Cardiac muscle cell (in vitro differentiated cells and primary cell): ENCODE measurements around the gene TAF10. TPM values are rescaled to one million over a fixed set of nuclear protein-coding genes. Genes with fewer than 3 reads are reported as not detected.

Source experiments
- DNase-seq, 2 donors: peaks; one replicate each; pipeline versions ENCODE4 v3.0.0 to v3.0.0-alpha.2; 2010 to 2017; ENCODE audit warnings: low read depth in 1 of 2, low spot score in 1 of 2
- H3K27ac ChIP-seq: fragments of 200-600 bp; sonication (generic); 2 replicates; pipeline ENCODE4 v1.5.1; 2016
- H3K27me3 ChIP-seq: fragments of 200-600 bp; sonication (generic); 2 replicates; pipeline ENCODE4 v1.6.0; 2016; ENCODE audit warnings: control low read depth
- H3K36me3 ChIP-seq: fragments of 200-600 bp; sonication (generic); 2 replicates; pipeline ENCODE4 v1.5.1; 2016; ENCODE audit warnings: control low read depth
- H3K4me1 ChIP-seq: fragments of 200-600 bp; sonication (generic); 2 replicates; pipeline ENCODE4 v1.8.1; 2017; ENCODE audit warnings: low read depth, mild to moderate bottlenecking, mixed run types
- H3K4me3 ChIP-seq: fragments of 200-600 bp; sonication (generic); 2 replicates; pipeline ENCODE4 v1.5.1; 2016; ENCODE audit warnings: mild to moderate bottlenecking
- H3K9me3 ChIP-seq: fragments of 200-600 bp; sonication (generic); 2 replicates; pipeline ENCODE4 v1.5.1; 2017; ENCODE audit warnings: low read depth, mild to moderate bottlenecking, control low read depth
- polyA plus RNA-seq: library from polyadenylated mRNA; unstranded; fragments of >200 nt; fragmentation: Nextera tagmentation; extraction: Ambion mirVana; gene quantifications from 2 replicates; pipeline ENCODE4 v1.2.1, GENCODE V29; 2016
- total RNA-seq: library from RNA; depleted of rRNA; stranded (reverse); fragments of >200 nt; gene quantifications from 2 replicates; pipeline ENCODE4 v1.2.3, GENCODE V29; 2016
- TF ChIP-seq, protein P1 (sequence below): IDR thresholded peaks from 2 replicates; pipeline ENCODE4 v1.5.1; 2012; ENCODE audit warnings: low read depth, mild to moderate bottlenecking, low read length

The TAF10 gene
- total and polyA plus RNA-seq, 2 experiments from 2014 or later = 72.6 to 316 TPM

DNA sequence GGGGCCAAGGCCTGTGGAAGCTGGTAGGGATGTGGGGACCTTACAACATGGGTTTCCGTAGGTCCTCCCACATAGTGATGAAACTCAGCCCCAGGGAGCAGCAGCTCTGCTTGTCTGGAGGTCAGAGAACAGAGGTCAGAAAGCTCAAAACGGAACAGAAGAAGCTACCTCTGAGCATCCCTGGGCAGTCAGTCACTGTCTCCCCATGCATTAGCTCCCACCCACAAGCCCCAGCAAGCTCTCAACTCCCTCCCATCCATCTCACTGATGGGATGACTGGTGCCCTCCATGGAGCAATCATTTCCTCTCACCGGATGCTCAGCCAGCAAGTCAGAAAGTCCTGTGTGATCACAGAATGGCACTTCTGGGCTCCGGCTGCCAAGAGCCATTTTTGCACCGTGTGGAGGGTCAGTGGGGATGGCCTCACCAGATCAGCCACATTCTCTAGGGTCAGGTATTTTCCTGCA, 5.3 kb upstream of the TAF10 start:
- H3K27ac ChIP-seq = no peak overlapping the region
- H3K9me3 ChIP-seq = no peaks in the 10 kb centered on the region
- H3K4me1 ChIP-seq = no peaks in the 10 kb centered on the region
- H3K36me3 ChIP-seq = no peaks in the 10 kb centered on the region
- H3K4me3 ChIP-seq = no peak overlapping the region
- TF ChIP-seq, protein P1, sequence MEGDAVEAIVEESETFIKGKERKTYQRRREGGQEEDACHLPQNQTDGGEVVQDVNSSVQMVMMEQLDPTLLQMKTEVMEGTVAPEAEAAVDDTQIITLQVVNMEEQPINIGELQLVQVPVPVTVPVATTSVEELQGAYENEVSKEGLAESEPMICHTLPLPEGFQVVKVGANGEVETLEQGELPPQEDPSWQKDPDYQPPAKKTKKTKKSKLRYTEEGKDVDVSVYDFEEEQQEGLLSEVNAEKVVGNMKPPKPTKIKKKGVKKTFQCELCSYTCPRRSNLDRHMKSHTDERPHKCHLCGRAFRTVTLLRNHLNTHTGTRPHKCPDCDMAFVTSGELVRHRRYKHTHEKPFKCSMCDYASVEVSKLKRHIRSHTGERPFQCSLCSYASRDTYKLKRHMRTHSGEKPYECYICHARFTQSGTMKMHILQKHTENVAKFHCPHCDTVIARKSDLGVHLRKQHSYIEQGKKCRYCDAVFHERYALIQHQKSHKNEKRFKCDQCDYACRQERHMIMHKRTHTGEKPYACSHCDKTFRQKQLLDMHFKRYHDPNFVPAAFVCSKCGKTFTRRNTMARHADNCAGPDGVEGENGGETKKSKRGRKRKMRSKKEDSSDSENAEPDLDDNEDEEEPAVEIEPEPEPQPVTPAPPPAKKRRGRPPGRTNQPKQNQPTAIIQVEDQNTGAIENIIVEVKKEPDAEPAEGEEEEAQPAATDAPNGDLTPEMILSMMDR = no peak
- no peaks in the 10 kb centered on the region for H3K27me3 ChIP-seq
- DNase-seq = no peak

DNA sequence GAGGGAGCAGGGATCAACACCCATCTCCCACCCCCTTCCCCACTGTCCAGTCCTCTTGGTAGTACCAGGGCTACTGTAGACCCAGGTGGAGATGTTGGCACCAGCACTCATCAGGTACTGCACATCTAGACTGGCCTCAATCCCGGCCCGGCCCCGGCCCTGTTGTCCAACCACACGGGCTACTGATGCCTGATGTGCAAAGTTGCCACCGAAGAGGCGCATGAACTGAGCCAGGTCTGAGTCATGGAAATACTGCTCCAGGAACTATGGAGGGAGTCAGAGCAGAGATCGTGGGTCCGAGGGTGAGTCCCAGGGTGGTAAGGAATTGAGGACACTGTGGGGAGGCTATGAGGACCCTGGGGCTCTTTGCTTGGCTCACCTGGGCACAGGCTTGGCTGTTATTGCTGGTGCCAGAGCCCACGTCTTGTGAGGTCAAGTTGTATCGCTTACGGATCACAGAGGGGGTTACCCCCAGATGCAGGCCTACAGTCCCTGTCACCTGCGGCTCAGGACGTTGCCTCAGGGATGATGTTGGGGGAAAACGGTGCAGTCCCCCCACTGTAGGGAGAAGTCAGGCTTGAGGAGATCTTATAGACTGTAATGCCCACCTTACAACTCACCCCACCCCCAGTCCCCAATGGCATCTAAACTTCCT, 4.7 kb upstream of the TAF10 start:
- no peak for DNase-seq
- no peak overlapping the region for H3K27ac ChIP-seq
- no peaks in the 10 kb centered on the region for H3K4me1 ChIP-seq
- H3K36me3 ChIP-seq = no peaks in the 10 kb centered on the region
- TF ChIP-seq, protein P1 = no peak
- H3K9me3 ChIP-seq = no peaks in the 10 kb centered on the region
- no peaks in the 10 kb centered on the region for H3K27me3 ChIP-seq
- no peak overlapping the region for H3K4me3 ChIP-seq

- Histone ChIP-seq H3K36me3 (peaks cover 2% of the 10 kb centered on the region), H3K4me3 (no peak overlapping the region), H3K4me1 (no peaks in the 10 kb centered on the region), H3K9me3 (no peaks in the 10 kb centered on the region), H3K27me3 (no peaks in the 10 kb centered on the region), H3K27ac (no peak overlapping the region)
- no peak for DNase-seq
- TF ChIP-seq, protein P1 = no peak
Measured at GRCh38 chr11:6615882-6616585, 4.0 kb upstream of the TAF10 start.

DNA sequence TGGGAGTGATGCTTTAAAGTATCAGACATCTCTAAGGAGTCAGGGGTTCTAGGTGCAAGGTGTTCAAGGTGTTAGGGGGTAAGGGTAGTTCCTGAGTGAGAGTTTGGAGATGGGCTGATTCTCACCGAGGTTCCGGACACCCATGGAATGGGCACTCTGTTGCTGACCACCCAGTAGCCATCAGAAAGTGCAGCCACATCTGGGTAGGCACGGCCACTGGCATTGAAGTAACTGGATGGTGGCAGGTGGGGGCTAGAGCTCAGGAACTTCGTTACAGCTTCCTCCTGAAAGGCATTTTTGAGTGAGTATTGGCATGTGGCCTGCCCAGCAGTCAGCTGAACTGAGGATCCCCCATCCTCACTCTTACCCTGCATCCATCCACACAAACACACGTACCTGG, 3.0 kb upstream of the TAF10 start:
- no peak overlapping the region for H3K4me3 ChIP-seq
- no peaks in the 10 kb centered on the region for H3K4me1 ChIP-seq
- no peaks in the 10 kb centered on the region for H3K9me3 ChIP-seq
- TF ChIP-seq, protein P1 = no peak
- no peaks in the 10 kb centered on the region for H3K27me3 ChIP-seq
- DNase-seq = no peak
- peaks cover 12% of the 10 kb centered on the region for H3K36me3 ChIP-seq
- no peak overlapping the region for H3K27ac ChIP-seq

DNA sequence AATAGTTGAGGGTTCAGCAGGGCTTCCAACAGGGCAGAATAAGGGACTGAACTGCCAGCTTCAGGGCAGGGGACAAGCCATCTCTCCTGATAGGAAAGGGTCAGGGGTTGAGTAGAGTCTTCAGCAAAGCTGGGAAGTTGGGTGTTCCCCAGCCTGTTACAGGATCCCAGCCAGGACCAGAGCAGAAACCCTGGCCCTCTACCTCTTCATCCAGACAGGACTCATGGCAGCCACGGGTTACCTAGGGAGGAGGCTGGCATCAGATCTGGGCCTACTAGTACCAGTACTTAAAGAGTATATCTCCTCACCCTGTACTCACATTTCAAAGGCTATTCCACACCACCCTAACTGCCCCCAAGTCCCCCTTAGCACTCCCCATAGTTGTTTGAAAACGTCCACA, 2.4 kb upstream of the TAF10 start:
- DNase-seq = no peak
- TF ChIP-seq, protein P1 = no peak
- Histone ChIP-seq H3K27me3 (no peaks in the 10 kb centered on the region), H3K4me1 (no peaks in the 10 kb centered on the region), H3K9me3 (no peaks in the 10 kb centered on the region), H3K27ac (no peak overlapping the region), H3K4me3 (no peak overlapping the region), H3K36me3 (peaks cover 18% of the 10 kb centered on the region)
